GM23338 (cell line): Measurements from ENCODE around the gene DMTF1. TPM values are rescaled to one million over a fixed set of nuclear protein-coding genes. Genes with fewer than 3 reads are reported as not detected.

ENCODE experiments used
- ATAC-seq: fragments of 200-7000 bp; cut with Tn5 transposase; 3 replicates; pipeline ENCODE4 v1.9.1; 2020
- DNase-seq: peaks from one replicate; pipeline ENCODE4 v3.0.0-alpha.2; 2015; ENCODE audit warnings: low spot score
- H2AFZ ChIP-seq: fragments of 200-600 bp; sonication (generic); 2 replicates; pipeline ENCODE4 v1.8.0; 2016; ENCODE audit warnings: antibody characterized with exemption, mild to moderate bottlenecking, moderate library complexity
- H3F3A ChIP-seq: fragments of 200-600 bp; sonication (generic); replicated peaks from 2 replicates; pipeline ENCODE4 v1.8.0; 2017; ENCODE audit warnings: antibody characterized with exemption, mixed run types, low read depth
- H3K27ac ChIP-seq: fragments of 200-600 bp; sonication (generic); 2 replicates; pipeline ENCODE4 v1.6.1; 2016; ENCODE audit warnings: low read depth
- H3K27me3 ChIP-seq: fragments of 200-600 bp; sonication (generic); 2 replicates; pipeline ENCODE4 v1.8.0; 2016; ENCODE audit warnings: mild to moderate bottlenecking, mixed run types, moderate library complexity; ENCODE audit not compliant: insufficient read depth
- H3K36me3 ChIP-seq: fragments of 200-600 bp; sonication (generic); 2 replicates; pipeline ENCODE4 v1.8.0; 2016; ENCODE audit warnings: mild to moderate bottlenecking; ENCODE audit not compliant: insufficient read depth
- H3K4me1 ChIP-seq: fragments of 200-600 bp; sonication (generic); 2 replicates; pipeline ENCODE4 v1.8.0; 2016; ENCODE audit warnings: mild to moderate bottlenecking, moderate library complexity; ENCODE audit not compliant: insufficient read depth
- H3K4me2 ChIP-seq: fragments of 200-600 bp; sonication (generic); 2 replicates; pipeline ENCODE4 v1.7.1; 2017; ENCODE audit warnings: mixed run types
- H3K4me3 ChIP-seq: fragments of 200-600 bp; sonication (generic); 2 replicates; pipeline ENCODE4 v1.6.1; 2016; ENCODE audit warnings: mixed run types
- H3K79me2 ChIP-seq: fragments of 200-600 bp; sonication (generic); replicated peaks from 2 replicates; pipeline ENCODE4 v1.8.0; 2017; ENCODE audit warnings: mild to moderate bottlenecking; ENCODE audit not compliant: insufficient read depth
- H3K9me2 ChIP-seq: fragments of 200-600 bp; sonication (generic); 2 replicates; pipeline ENCODE4 v1.8.0; 2017; ENCODE audit not compliant: insufficient read depth
- H4K20me1 ChIP-seq: fragments of 200-600 bp; sonication (generic); replicated peaks from 2 replicates; pipeline ENCODE4 v1.8.0; 2017; ENCODE audit warnings: mild to moderate bottlenecking; ENCODE audit not compliant: insufficient read depth
- H3K27ac Mint-ChIP-seq: 2 replicates; pipeline ENCODE4 v1.8.0; 2020; ENCODE audit warnings: inconsistent platforms, mild to moderate bottlenecking, moderate library complexity, mixed read lengths
- H3K27me3 Mint-ChIP-seq: 3 replicates; pipeline ENCODE4 v1.8.0; 2022; ENCODE audit warnings: low read depth, mild to moderate bottlenecking, moderate library complexity, mixed read lengths, inconsistent platforms; ENCODE audit not compliant: insufficient read depth, poor library complexity
- H3K36me3 Mint-ChIP-seq: 3 replicates; pipeline ENCODE4 v1.8.0; 2021; ENCODE audit warnings: low read depth, mild to moderate bottlenecking, inconsistent platforms, moderate library complexity, mixed read lengths
- H3K4me1 Mint-ChIP-seq: 3 replicates; pipeline ENCODE4 v1.8.0; 2020; ENCODE audit warnings: mild to moderate bottlenecking, inconsistent platforms, mixed read lengths
- H3K4me3 Mint-ChIP-seq: 3 replicates; pipeline ENCODE4 v1.8.0; 2021; ENCODE audit warnings: moderate library complexity, mild to moderate bottlenecking, inconsistent platforms, mixed read lengths
- H3K9me3 Mint-ChIP-seq: 3 replicates; pipeline ENCODE4 v1.8.0; 2020; ENCODE audit warnings: moderate library complexity, mild to moderate bottlenecking, inconsistent platforms, mixed read lengths
- CREB1 ChIP-seq: fragments of 250-450 bp; sonication (Bioruptor Pico); IDR thresholded peaks from 2 replicates; pipeline ENCODE4 v1.5.0; 2020; ENCODE audit warnings: low read depth, mild to moderate bottlenecking, moderate library complexity
- CTCF ChIP-seq, 2 experiments: fragments of 200-600 bp in 1 of 2; sonication (generic) in 1 of 2; conservative IDR thresholded peaks; 2 replicates each; pipeline versions ENCODE4 v1.5.1 to v1.6.1; 2016 to 2017; ENCODE audit warnings: antibody characterized with exemption in 2 of 2, low read depth in 2 of 2, mild to moderate bottlenecking in 2 of 2, moderate library complexity in 1 of 2
- ETS1 ChIP-seq: IDR thresholded peaks from 2 replicates; pipeline ENCODE4 v1.6.1; 2016; ENCODE audit warnings: antibody characterized with exemption
- EZH2 ChIP-seq: fragments of 200-600 bp; sonication (generic); IDR thresholded peaks from one replicate; pipeline ENCODE4 v1.8.0; 2017; ENCODE audit warnings: antibody characterized with exemption, mild to moderate bottlenecking, low read depth; ENCODE audit not compliant: unreplicated experiment
- EZH2phosphoT487 ChIP-seq: fragments of 200-600 bp; sonication (generic); IDR thresholded peaks from one replicate; pipeline ENCODE4 v1.8.1; 2018; ENCODE audit warnings: antibody characterized with exemption; ENCODE audit not compliant: unreplicated experiment
- JUNB ChIP-seq: IDR thresholded peaks from one replicate; pipeline ENCODE4 v1.6.1; 2016; ENCODE audit warnings: antibody characterized with exemption; ENCODE audit not compliant: unreplicated experiment
- NANOG ChIP-seq: IDR thresholded peaks from 2 replicates; pipeline ENCODE4 v1.6.1; 2016; ENCODE audit warnings: antibody characterized with exemption, borderline replicate concordance
- POLR2AphosphoS5 ChIP-seq: IDR thresholded peaks from 2 replicates; pipeline ENCODE4 v1.6.1; 2016; ENCODE audit warnings: antibody characterized with exemption, low read depth
- REST ChIP-seq: IDR thresholded peaks from one replicate; pipeline ENCODE4 v1.6.1; 2018; ENCODE audit warnings: antibody characterized with exemption; ENCODE audit not compliant: unreplicated experiment
- STAT1 ChIP-seq: IDR thresholded peaks from one replicate; pipeline ENCODE4 v1.6.1; 2016; ENCODE audit warnings: antibody characterized with exemption; ENCODE audit not compliant: unreplicated experiment
- ZNF114 ChIP-seq: fragments of 250-450 bp; sonication (Bioruptor Pico); IDR thresholded peaks from 2 replicates; pipeline ENCODE4 v1.5.0; 2020; ENCODE audit warnings: mild to moderate bottlenecking, moderate library complexity
- ZNF331 ChIP-seq: fragments of 250-450 bp; sonication (Bioruptor Pico); IDR thresholded peaks from 2 replicates; pipeline ENCODE4 v1.5.0; 2020; ENCODE audit warnings: low read depth, mild to moderate bottlenecking, moderate library complexity
- polyA plus RNA-seq: library from polyadenylated mRNA; unstranded; fragments of >200 nt; fragmentation: Nextera tagmentation; extraction: Ambion mirVana; gene quantifications from 2 replicates; pipeline ENCODE4 v1.2.1, GENCODE V29; 2016
- total RNA-seq: library from RNA; depleted of rRNA; stranded (reverse); fragments of >200 nt; shearing (Covaris generic); gene quantifications from 2 replicates; pipeline ENCODE4 v1.2.3, GENCODE V29; 2014

The DMTF1 gene
- total and polyA plus RNA-seq, 2 experiments from 2014 or later, result 60.4 to 114 TPM

GRCh38 chr7:87173471-87173870, 21.2 kb downstream of the DMTF1 start:
- H3K36me3 ChIP-seq, result peaks cover 64% of the 10 kb centered on the region
- H3K27ac ChIP-seq, result no peak overlapping the region
- Mint-ChIP-seq H3K4me1 (no peaks in the 10 kb centered on the region), H3K27ac (no peak overlapping the region), H3K36me3 (peaks cover 85% of the 10 kb centered on the region), H3K27me3 (no peaks in the 10 kb centered on the region), H3K9me3 (no peaks in the 10 kb centered on the region), H3K4me3 (no peak overlapping the region)
- TF ChIP-seq STAT1 (no peak), CREB1 (CRISPR knock-in tag) (no peak), ZNF114 (no peak), ZNF331 (no peak)
- H3K4me3 ChIP-seq, result no peak overlapping the region
- H4K20me1 ChIP-seq, result peaks cover 3% of the 10 kb centered on the region
- DNase-seq, result no peak
- H3K27me3 ChIP-seq, result no peaks in the 10 kb centered on the region
- H3K9me2 ChIP-seq, result no peaks in the 10 kb centered on the region
- no peaks in the 10 kb centered on the region for H3F3A ChIP-seq
- H2AFZ ChIP-seq, result no peak overlapping the region
- H3K4me1 ChIP-seq, result no peaks in the 10 kb centered on the region
- ATAC-seq, result no peak
- no peak overlapping the region for H3K4me2 ChIP-seq
- H3K79me2 ChIP-seq, result peaks cover 21% of the 10 kb centered on the region

GRCh38 chr7:87178320-87178719, 26.1 kb downstream of the DMTF1 start:
- H3K27ac Mint-ChIP-seq, result no peak overlapping the region
- Histone ChIP-seq H3K4me3 (no peak overlapping the region), H3K4me1 (no peaks in the 10 kb centered on the region), H3K27ac (no peak overlapping the region), H3F3A (no peaks in the 10 kb centered on the region), H3K36me3 (peaks cover 67% of the 10 kb centered on the region), H4K20me1 (peaks cover 8% of the 10 kb centered on the region; the same call in 1 of the 2 replicates), H3K4me2 (no peak overlapping the region), H2AFZ (no peak overlapping the region), H3K9me2 (no peaks in the 10 kb centered on the region), H3K79me2 (peaks cover 26% of the 10 kb centered on the region), H3K27me3 (no peaks in the 10 kb centered on the region)
- H3K4me1 Mint-ChIP-seq, result no peaks in the 10 kb centered on the region
- ATAC-seq (no peak), DNase-seq (no peak)
- no peak overlapping the region for H3K4me3 Mint-ChIP-seq
- no peaks in the 10 kb centered on the region for H3K27me3 Mint-ChIP-seq
- H3K9me3 Mint-ChIP-seq, result no peaks in the 10 kb centered on the region
- peaks cover 75% of the 10 kb centered on the region for H3K36me3 Mint-ChIP-seq
- no peak for TF ChIP-seq EZH2
- TF ChIP-seq POLR2AphosphoS5, result no peak
- TF ChIP-seq JUNB, result no peak
- no peak for TF ChIP-seq REST
- TF ChIP-seq ETS1, result no peak
- no peak for TF ChIP-seq STAT1
- TF ChIP-seq ZNF114, result no peak
- no peak for TF ChIP-seq NANOG
- no peak for TF ChIP-seq CREB1 (CRISPR knock-in tag)
- TF ChIP-seq CTCF (conservative IDR thresholded peaks at IDR 0.05; ENCODE audit: low read depth in 2 of 2), result no peak
- no peak for TF ChIP-seq ZNF331
- no peak for TF ChIP-seq EZH2phosphoT487
